Measurements from ENCODE around the gene MLYCD.

Gene MLYCD

GRCh38 chr16:83935858-83936255 lies 36.9 kb downstream of the MLYCD start:
- H3K9ac ChIP-seq: no peak overlapping the region
- H3K36me3 ChIP-seq (ENCODE audit: insufficient read depth): no peaks in the 10 kb centered on the region
- H3K27me3 ChIP-seq (ENCODE audit: insufficient read depth, low read depth): no peaks in the 10 kb centered on the region
- H4K20me1 ChIP-seq (ENCODE audit: insufficient read depth): no peaks in the 10 kb centered on the region
- no peaks in the 10 kb centered on the region for H3K79me2 ChIP-seq (ENCODE audit: insufficient read depth, low read depth)
- no peak overlapping the region for H2AFZ ChIP-seq (ENCODE audit: low read depth)
- H3K4me1 ChIP-seq (ENCODE audit: low read depth, poor library complexity, severe bottlenecking): no peaks in the 10 kb centered on the region
- no peak for TF ChIP-seq CTCF (conservative IDR thresholded peaks at IDR 0.05; ENCODE audit: low read depth, low read length)
- no peak overlapping the region for H3K4me2 ChIP-seq
- H3K27ac ChIP-seq: no peak overlapping the region
- H3K4me3 ChIP-seq (IDR thresholded peaks at IDR 0.05; ENCODE audit: insufficient read depth, low read depth, low read length): no peak overlapping the region

GRCh38 chr16:83936581-83937165 lies 37.8 kb downstream of the MLYCD start:
- Histone ChIP-seq H3K9ac (no peak overlapping the region), H3K36me3 (ENCODE audit: insufficient read depth) (no peaks in the 10 kb centered on the region), H3K79me2 (ENCODE audit: insufficient read depth, low read depth) (no peaks in the 10 kb centered on the region), H3K4me1 (ENCODE audit: low read depth, poor library complexity, severe bottlenecking) (no peaks in the 10 kb centered on the region), H2AFZ (ENCODE audit: low read depth) (no peak overlapping the region), H3K4me3 (IDR thresholded peaks at IDR 0.05; ENCODE audit: insufficient read depth, low read depth, low read length) (no peak overlapping the region), H3K27me3 (ENCODE audit: insufficient read depth, low read depth) (no peaks in the 10 kb centered on the region), H4K20me1 (ENCODE audit: insufficient read depth) (no peaks in the 10 kb centered on the region), H3K4me2 (no peak overlapping the region), H3K27ac (no peak overlapping the region)
- TF ChIP-seq CTCF (conservative IDR thresholded peaks at IDR 0.05; ENCODE audit: low read depth, low read length): no peak

GRCh38 chr16:83937267-83937666 lies 38.4 kb downstream of the MLYCD start:
- Histone ChIP-seq H4K20me1 (ENCODE audit: insufficient read depth) (no peaks in the 10 kb centered on the region), H3K27me3 (ENCODE audit: insufficient read depth, low read depth) (no peaks in the 10 kb centered on the region), H3K36me3 (ENCODE audit: insufficient read depth) (no peaks in the 10 kb centered on the region), H3K9ac (no peak overlapping the region), H3K4me2 (no peak overlapping the region), H3K4me1 (ENCODE audit: low read depth, poor library complexity, severe bottlenecking) (no peaks in the 10 kb centered on the region), H3K4me3 (IDR thresholded peaks at IDR 0.05; ENCODE audit: insufficient read depth, low read depth, low read length) (no peak overlapping the region), H2AFZ (ENCODE audit: low read depth) (no peak overlapping the region), H3K27ac (no peak overlapping the region), H3K79me2 (ENCODE audit: insufficient read depth, low read depth) (no peaks in the 10 kb centered on the region)
- no peak for TF ChIP-seq CTCF (conservative IDR thresholded peaks at IDR 0.05; ENCODE audit: low read depth, low read length)

- TF ChIP-seq CTCF (conservative IDR thresholded peaks at IDR 0.05; ENCODE audit: low read depth, low read length): no peak
- no peaks in the 10 kb centered on the region for H3K79me2 ChIP-seq (ENCODE audit: insufficient read depth, low read depth)
- no peaks in the 10 kb centered on the region for H3K27me3 ChIP-seq (ENCODE audit: insufficient read depth, low read depth)
- no peak overlapping the region for H3K4me3 ChIP-seq (IDR thresholded peaks at IDR 0.05; ENCODE audit: insufficient read depth, low read depth, low read length)
- no peaks in the 10 kb centered on the region for H3K36me3 ChIP-seq (ENCODE audit: insufficient read depth)
- H3K4me2 ChIP-seq: no peak overlapping the region
- no peak overlapping the region for H3K27ac ChIP-seq
- H2AFZ ChIP-seq (ENCODE audit: low read depth): no peak overlapping the region
- no peaks in the 10 kb centered on the region for H4K20me1 ChIP-seq (ENCODE audit: insufficient read depth)
- H3K4me1 ChIP-seq (ENCODE audit: low read depth, poor library complexity, severe bottlenecking): no peaks in the 10 kb centered on the region
- no peak overlapping the region for H3K9ac ChIP-seq
These were observed 39.3 kb downstream of the MLYCD start for GRCh38 chr16:83937922-83938885.

All from KMS-11 (cell line).